GM18517 (cell line): ENCODE data around the gene MVD.

Experiments used
- ATAC-seq: cut with Tn5 transposase; IDR thresholded peaks from one replicate; pipeline ENCODE4 v1.9.1; 2021; ENCODE audit warnings: mild to moderate bottlenecking, moderate library complexity; ENCODE audit not compliant: unreplicated experiment

MVD gene

GRCh38 chr16:88640498-88641247 lies 22.2 kb downstream of the MVD start:
- ATAC-seq: no peak

GRCh38 chr16:88640039-88640495 lies 22.8 kb downstream of the MVD start:
- ATAC-seq: no peak

- no peak for ATAC-seq
These were observed 23.5 kb downstream of the MVD start for GRCh38 chr16:88639231-88640038.

- no peak for ATAC-seq
These were observed 24.3 kb downstream of the MVD start, which contains the start of gene IL17C for GRCh38 chr16:88638323-88639230. TSS of gene IL17C (plus strand) at chr16:88638572. CDS start at chr16:88638642, 70 bp downstream.

- ATAC-seq: no peak
These were observed 26.2 kb downstream of the MVD start for GRCh38 chr16:88636488-88637265.

- ATAC-seq: no peak
These were observed 27.1 kb downstream of the MVD start for GRCh38 chr16:88635671-88636319.

- no peak for ATAC-seq
These were observed 27.8 kb downstream of the MVD start for GRCh38 chr16:88634994-88635670.

GRCh38 chr16:88634141-88634993 lies 28.5 kb downstream of the MVD start:
- ATAC-seq: peak; percentile 58

GRCh38 chr16:88633684-88634140 lies 29.2 kb downstream of the MVD start:
- ATAC-seq: peak; percentile 37

GRCh38 chr16:88632587-88632930 lies 30.3 kb downstream of the MVD start:
- ATAC-seq: no peak

GRCh38 chr16:88631920-88632586 lies 30.8 kb downstream of the MVD start:
- ATAC-seq: no peak

GRCh38 chr16:88631384-88631783 lies 31.5 kb downstream of the MVD start:
- ATAC-seq: no peak

GRCh38 chr16:88630941-88631340 lies 31.9 kb downstream of the MVD start:
- no peak for ATAC-seq

- no peak for ATAC-seq
These were observed 32.5 kb downstream of the MVD start for GRCh38 chr16:88630433-88630832.

- no peak for ATAC-seq
These were observed 33.1 kb downstream of the MVD start for GRCh38 chr16:88629835-88630234.

- ATAC-seq: no peak
These were observed 34.3 kb downstream of the MVD start for GRCh38 chr16:88628512-88628974.
